ENCODE measurements around the gene CR1.
"Not testable (repeated sequence)": the region's sequence is repeated elsewhere in the genome, so short reads cannot be mapped to it uniquely, and the experiment has no call there.

Gene CR1

GRCh38 chr1:207504438-207504837 lies 8.5 kb downstream of the CR1 start:
- no peak for DNase-seq

GRCh38 chr1:207510444-207510843 lies 14.5 kb downstream of the CR1 start:
- no peak for DNase-seq

- no peak for DNase-seq
Observed at GRCh38 chr1:207514890-207515289, 18.9 kb downstream of the CR1 start.

GRCh38 chr1:207516729-207517128 lies 20.8 kb downstream of the CR1 start:
- no peak for DNase-seq

- no peak for DNase-seq
Observed at GRCh38 chr1:207518608-207519236, 22.8 kb downstream of the CR1 start.

GRCh38 chr1:207519505-207520399 lies 23.8 kb downstream of the CR1 start:
- no peak for DNase-seq

- DNase-seq: not testable (repeated sequence)
Observed at GRCh38 chr1:207520400-207521345, 24.7 kb downstream of the CR1 start.

GRCh38 chr1:207525239-207525638 lies 29.3 kb downstream of the CR1 start:
- not testable (repeated sequence) for DNase-seq

- not testable (repeated sequence) for DNase-seq
Observed at GRCh38 chr1:207528401-207528800, 32.4 kb downstream of the CR1 start.

GRCh38 chr1:207536263-207536662 lies 40.3 kb downstream of the CR1 start:
- DNase-seq: not testable (repeated sequence)

- DNase-seq: not testable (repeated sequence)
Observed at GRCh38 chr1:207546677-207547357, 50.9 kb downstream of the CR1 start.

GRCh38 chr1:207554823-207555222 lies 58.9 kb downstream of the CR1 start:
- not testable (repeated sequence) for DNase-seq

- DNase-seq: peak; percentile 21
Observed at GRCh38 chr1:207565546-207566468, 69.8 kb downstream of the CR1 start.

- DNase-seq: not testable (repeated sequence)
Observed at GRCh38 chr1:207571926-207572325, 76.0 kb downstream of the CR1 start.

GRCh38 chr1:207573074-207573473 lies 77.1 kb downstream of the CR1 start:
- not testable (repeated sequence) for DNase-seq

- DNase-seq: not testable (repeated sequence)
Observed at GRCh38 chr1:207575381-207575780, 79.4 kb downstream of the CR1 start.

- no peak for DNase-seq
Observed at GRCh38 chr1:207578796-207579435, 83.0 kb downstream of the CR1 start.

- peak; percentile 47 for DNase-seq
Observed at GRCh38 chr1:207579436-207579799, 83.5 kb downstream of the CR1 start.

GRCh38 chr1:207581496-207582153 lies 85.7 kb downstream of the CR1 start:
- no peak for DNase-seq

GRCh38 chr1:207589506-207589905 lies 93.5 kb downstream of the CR1 start:
- not testable (repeated sequence) for DNase-seq

All from activated CD4-positive, alpha-beta T cell treated with anti-CD3 and anti-CD28 coated beads for 48 hours (primary cell).